GM12873 (cell line): ENCODE results near the gene DHRSX.

Source experiments
- CTCF ChIP-seq: IDR thresholded peaks from 2 replicates; pipeline ENCODE4 v1.5.1; 2012; ENCODE audit warnings: low read depth, mild to moderate bottlenecking, moderate library complexity, low read length, control low read depth; ENCODE audit not compliant: insufficient read depth; ENCODE audit errors: missing control alignments

Gene DHRSX

GRCh38 chrX:2220829-2221567 is 279.8 kb downstream of the DHRSX start:
- no peak for TF ChIP-seq CTCF

- TF ChIP-seq CTCF, result no peak
Measured at GRCh38 chrX:2220296-2220695, 280.5 kb downstream of the DHRSX start.

GRCh38 chrX:2193273-2193592 is 307.5 kb downstream of the DHRSX start:
- no peak for TF ChIP-seq CTCF

- no peak for TF ChIP-seq CTCF
Measured at GRCh38 chrX:2192584-2193272, 308.0 kb downstream of the DHRSX start.

GRCh38 chrX:2188840-2189239 is 311.9 kb downstream of the DHRSX start:
- TF ChIP-seq CTCF, result no peak

- no peak for TF ChIP-seq CTCF
Measured at GRCh38 chrX:2188330-2188792, 312.4 kb downstream of the DHRSX start.

- no peak for TF ChIP-seq CTCF
Measured at GRCh38 chrX:2187352-2188115, 313.2 kb downstream of the DHRSX start.
